ENCODE data around the gene SLC25A42.
"Not testable (repeated sequence)": the region's sequence is repeated elsewhere in the genome, so short reads cannot be mapped to it uniquely, and the experiment has no call there.

SLC25A42 gene

GRCh38 chr19:19107654-19108053 lies 43.9 kb downstream of the SLC25A42 start:
- no peak for FAIRE-seq

- no peak for FAIRE-seq
Measured at GRCh38 chr19:19109601-19110000, 45.8 kb downstream of the SLC25A42 start.

GRCh38 chr19:19110410-19111135 lies 46.8 kb downstream of the SLC25A42 start:
- FAIRE-seq = no peak

GRCh38 chr19:19111136-19111835 lies 47.5 kb downstream of the SLC25A42 start:
- no peak for FAIRE-seq

GRCh38 chr19:19111967-19112580 lies 48.3 kb downstream of the SLC25A42 start:
- no peak for FAIRE-seq

GRCh38 chr19:19113040-19113626 lies 49.3 kb downstream of the SLC25A42 start:
- FAIRE-seq = no peak

GRCh38 chr19:19115954-19116353 lies 52.2 kb downstream of the SLC25A42 start:
- FAIRE-seq = no peak

- no peak for FAIRE-seq
Measured at GRCh38 chr19:19119325-19120237, 55.8 kb downstream of the SLC25A42 start.

GRCh38 chr19:19120308-19121231 lies 56.8 kb downstream of the SLC25A42 start:
- no peak for FAIRE-seq

- FAIRE-seq = no peak
Measured at GRCh38 chr19:19121371-19121770, 57.6 kb downstream of the SLC25A42 start.

- FAIRE-seq = no peak
Measured at GRCh38 chr19:19122902-19123301, 59.1 kb downstream of the SLC25A42 start.

- no peak for FAIRE-seq
Measured at GRCh38 chr19:19123386-19123785, 59.6 kb downstream of the SLC25A42 start.

- FAIRE-seq = no peak
Measured at GRCh38 chr19:19126102-19126501, 62.3 kb downstream of the SLC25A42 start.

- FAIRE-seq = no peak
Measured at GRCh38 chr19:19131989-19132388, 68.2 kb downstream of the SLC25A42 start.

- no peak for FAIRE-seq
Measured at GRCh38 chr19:19132912-19133311, 69.1 kb downstream of the SLC25A42 start.

- FAIRE-seq = no peak
Measured at GRCh38 chr19:19133985-19134384, 70.2 kb downstream of the SLC25A42 start.

GRCh38 chr19:19134687-19135158 lies 70.9 kb downstream of the SLC25A42 start:
- FAIRE-seq = no peak

GRCh38 chr19:19135713-19136112 lies 71.9 kb downstream of the SLC25A42 start:
- not testable (repeated sequence) for FAIRE-seq

- FAIRE-seq = no peak
Measured at GRCh38 chr19:19137556-19138108, 73.8 kb downstream of the SLC25A42 start.

GRCh38 chr19:19138109-19138981 lies 74.6 kb downstream of the SLC25A42 start, which contains the start of gene TMEM161A:
Gene TMEM161A (minus strand): TSS chr19:19138478. CDS start chr19:19138428, 50 bp downstream.
- peak; percentile 93 for FAIRE-seq

Data from endometrium (tissue), 2 donors.